Stimulated activated naive CD8-positive, alpha-beta T cell treated with anti-CD3 and anti-CD28 coated beads, Interleukin-15, amount 100 ng/mL, for 72 hours (primary cell): ENCODE data around the gene GDPD4.

Experiments
- ATAC-seq: fragments of 150-1000 bp; cut with Tn5 transposase; 2 replicates; pipeline ENCODE4 v1.10.0; 2021; ENCODE audit warnings: mild to moderate bottlenecking, moderate library complexity
- DNase-seq, 2 donors: peaks; one replicate each; pipeline ENCODE4 v3.0.0; 2021 to 2022
- H3K27ac Mint-ChIP-seq, 2 donors: one replicate each; pipeline ENCODE4 v1.8.0; 2022; ENCODE audit warnings: mild to moderate bottlenecking in 2 of 2, mixed read lengths in 2 of 2, moderate library complexity in 2 of 2
- H3K27me3 Mint-ChIP-seq: one replicate; pipeline ENCODE4 v1.8.0; 2022; ENCODE audit warnings: mixed read lengths
- H3K4me1 Mint-ChIP-seq: one replicate; pipeline ENCODE4 v1.8.0; 2022; ENCODE audit warnings: mild to moderate bottlenecking, mixed read lengths
- H3K4me3 Mint-ChIP-seq, 2 donors: one replicate each; pipeline ENCODE4 v1.8.0; 2022; ENCODE audit warnings: mild to moderate bottlenecking in 2 of 2, mixed read lengths in 2 of 2, moderate library complexity in 1 of 2
- H3K9me3 Mint-ChIP-seq, 2 donors: one replicate each; pipeline ENCODE4 v1.8.0; 2022; ENCODE audit warnings: mixed read lengths in 2 of 2

GDPD4 gene

DNA sequence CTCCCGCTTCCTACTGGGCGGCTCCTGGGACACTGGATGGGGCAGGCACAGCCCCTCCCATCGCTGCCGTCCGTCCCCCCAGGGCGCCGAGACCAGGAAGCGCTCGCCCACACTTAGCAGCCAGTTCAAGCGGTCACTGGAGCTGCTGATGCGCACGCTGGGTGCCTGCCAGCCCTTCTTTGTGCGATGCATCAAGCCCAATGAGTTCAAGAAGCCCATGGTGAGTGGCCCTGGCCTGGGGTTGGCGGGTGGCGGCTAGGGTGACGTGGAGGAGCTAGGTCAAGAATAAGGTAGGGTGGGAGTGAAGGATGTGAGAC is 128.9 kb downstream of the GDPD4 start:
- Mint-ChIP-seq H3K4me1 (peaks cover 12% of the 10 kb centered on the region), H3K4me3 (no peak overlapping the region), H3K27ac (no peak overlapping the region), H3K9me3 (no peaks in the 10 kb centered on the region), H3K27me3 (no peaks in the 10 kb centered on the region)
- ATAC-seq: no peak
- no peak for DNase-seq

DNA sequence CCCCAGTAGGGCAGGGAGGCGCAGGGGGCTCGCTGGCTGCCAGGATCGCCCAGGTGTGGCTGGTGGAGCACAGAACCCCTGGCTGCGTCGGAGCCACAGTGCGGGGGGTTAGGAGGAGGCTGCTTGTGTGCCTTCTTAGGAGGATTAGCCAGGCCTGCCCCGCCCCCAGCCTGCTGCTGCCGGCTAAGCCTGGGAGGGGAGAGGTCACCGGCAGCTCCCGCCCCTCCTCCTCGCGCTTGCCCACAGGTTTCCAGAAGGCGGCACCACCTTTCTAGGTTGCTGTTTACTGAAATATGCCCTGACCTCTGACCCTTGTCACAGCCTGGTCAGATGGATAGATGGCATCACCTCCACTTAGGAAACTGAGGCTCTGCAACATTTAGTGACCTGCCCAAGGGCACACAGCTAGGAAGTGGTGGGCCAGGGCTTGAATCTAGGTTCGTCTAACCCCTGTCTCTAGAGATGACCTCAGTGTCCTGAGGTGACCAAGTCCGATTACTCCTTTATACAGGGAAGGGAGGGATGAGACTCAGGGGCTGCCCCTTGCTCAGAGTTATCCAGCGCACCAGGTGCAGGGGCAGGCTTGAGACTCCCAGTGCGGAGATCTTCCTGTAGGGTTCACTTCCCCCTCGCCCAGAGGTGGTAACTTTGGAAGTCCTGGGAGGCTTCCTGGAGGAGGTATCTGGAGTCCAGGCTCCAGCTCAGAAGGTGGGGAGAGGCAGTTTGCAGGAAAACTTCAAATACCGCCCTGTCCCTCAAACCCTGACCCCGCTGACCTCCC is 129.4 kb downstream of the GDPD4 start:
- ATAC-seq: no peak

DNA sequence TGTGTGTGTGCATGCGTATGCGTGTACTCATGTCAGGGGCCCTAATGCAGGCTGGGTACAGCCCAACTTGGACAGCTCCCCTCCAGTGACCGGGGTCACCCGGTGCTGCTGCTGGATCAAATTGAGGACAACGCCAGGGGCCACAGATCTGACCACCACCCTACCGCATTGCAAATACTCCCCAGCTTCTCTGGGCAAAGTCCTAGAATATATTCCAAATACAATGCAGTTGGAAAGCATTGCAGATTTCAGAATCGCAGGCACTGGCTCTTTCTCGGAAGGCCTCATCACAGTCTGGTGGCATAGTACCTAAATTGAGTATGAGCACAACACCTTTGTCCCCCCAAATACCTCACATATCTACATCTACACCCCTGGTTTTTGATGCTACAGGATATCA is 130.2 kb downstream of the GDPD4 start:
- ATAC-seq: no peak
- no peaks in the 10 kb centered on the region for H3K27me3 Mint-ChIP-seq
- H3K4me3 Mint-ChIP-seq: no peak overlapping the region
- no peak for DNase-seq
- no peak overlapping the region for H3K27ac Mint-ChIP-seq
- peaks cover 12% of the 10 kb centered on the region for H3K4me1 Mint-ChIP-seq
- no peaks in the 10 kb centered on the region for H3K9me3 Mint-ChIP-seq

More for the DNA sequence above, 129.4 kb downstream of the GDPD4 start:
- no peaks in the 10 kb centered on the region for H3K9me3 Mint-ChIP-seq
- no peaks in the 10 kb centered on the region for H3K27me3 Mint-ChIP-seq
- no peak overlapping the region for H3K27ac Mint-ChIP-seq
- peaks cover 12% of the 10 kb centered on the region for H3K4me1 Mint-ChIP-seq
- H3K4me3 Mint-ChIP-seq: no peak overlapping the region
- no peak for DNase-seq

DNA sequence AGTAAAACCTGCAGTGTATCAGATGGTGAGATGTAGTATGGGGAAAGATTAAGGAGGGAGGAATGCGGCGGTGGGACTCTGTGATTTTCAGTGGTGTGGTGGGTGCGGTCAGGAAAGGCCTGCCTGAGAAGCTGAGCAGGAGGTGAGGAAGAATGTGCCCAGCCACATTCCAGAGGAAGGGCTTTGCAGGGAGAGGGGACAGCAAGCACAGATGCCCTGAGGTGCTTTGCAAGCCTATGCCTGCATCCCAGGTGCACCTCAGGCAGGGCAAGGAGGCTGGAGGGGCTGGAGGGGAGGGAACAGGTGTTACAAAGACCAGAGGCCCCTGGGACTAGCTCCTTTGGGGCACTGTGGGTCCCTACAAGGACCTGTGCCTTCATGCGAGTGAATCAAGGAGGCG is 131.4 kb downstream of the GDPD4 start:
- Mint-ChIP-seq H3K4me1 (peaks cover 1% of the 10 kb centered on the region), H3K27ac (peak overlapping the region in 1 of 2 donors; percentile 47), H3K4me3 (no peak overlapping the region), H3K27me3 (no peaks in the 10 kb centered on the region), H3K9me3 (no peaks in the 10 kb centered on the region)
- no peak for ATAC-seq
- DNase-seq: no peak

- H3K4me3 Mint-ChIP-seq: no peak overlapping the region
- H3K27me3 Mint-ChIP-seq: no peaks in the 10 kb centered on the region
- peak overlapping the region in 1 of 2 donors; percentile 87 for H3K27ac Mint-ChIP-seq
- no peaks in the 10 kb centered on the region for H3K9me3 Mint-ChIP-seq
- DNase-seq (no peak), ATAC-seq (no peak)
- H3K4me1 Mint-ChIP-seq: no peaks in the 10 kb centered on the region
Measured at GRCh38 chr11:77167791-77168190, 133.7 kb downstream of the GDPD4 start.

- Mint-ChIP-seq H3K4me1 (no peaks in the 10 kb centered on the region), H3K4me3 (no peak overlapping the region), H3K27ac (peak overlapping the region in 1 of 2 donors; percentile 17), H3K27me3 (no peaks in the 10 kb centered on the region), H3K9me3 (no peaks in the 10 kb centered on the region)
- DNase-seq: no peak
- no peak for ATAC-seq
Measured at GRCh38 chr11:77167111-77167626, 134.3 kb downstream of the GDPD4 start.
